Ascending aorta (tissue), 2 donors: ENCODE results near the gene FAM114A1. TPM values are rescaled to one million over a fixed set of nuclear protein-coding genes. Genes with fewer than 3 reads are reported as not detected.

Experiments
- DNase-seq, 2 donors: peaks; one replicate each; pipeline ENCODE4 v3.0.0-alpha.2; 2019; ENCODE audit warnings: low spot score in 2 of 2
- H3K27ac ChIP-seq, 2 donors: fragments of 200-600 bp; sonication (generic); one replicate each; pipeline ENCODE4 v1.5.1; 2016 to 2017; ENCODE audit warnings: mild to moderate bottlenecking in 1 of 2
- H3K27me3 ChIP-seq: fragments of 200-600 bp; sonication (generic); one replicate; pipeline ENCODE4 v1.5.1; 2017
- H3K36me3 ChIP-seq, 2 donors: fragments of 200-600 bp; sonication (generic); one replicate each; pipeline ENCODE4 v1.5.1; 2016
- H3K4me1 ChIP-seq, 2 donors: fragments of 200-600 bp; sonication (generic); one replicate each; pipeline ENCODE4 v1.5.1; 2016 to 2017; ENCODE audit warnings: mild to moderate bottlenecking in 1 of 2
- H3K4me3 ChIP-seq, 2 donors: fragments of 200-600 bp; sonication (generic); one replicate each; pipeline ENCODE4 v1.5.1; 2016 to 2017; ENCODE audit warnings: mild to moderate bottlenecking in 1 of 2
- H3K9me3 ChIP-seq, 2 donors: fragments of 200-600 bp; sonication (generic); one replicate each; pipeline ENCODE4 v1.5.1; 2016
- CTCF ChIP-seq, 3 experiments: fragments of 200-600 bp in 2 of 3; fragments of 450-650 bp in 1 of 3; sonication (generic) in 2 of 3; IDR thresholded peaks; one replicate each; pipeline ENCODE4 v1.5.1; 2016 to 2019; ENCODE audit warnings: antibody characterized with exemption in 3 of 3, mild to moderate bottlenecking in 1 of 3, moderate library complexity in 1 of 3
- intact Hi-C: fragments of 100-400 bp; cut with DNase I; formaldehyde crosslinking; loops from one replicate; pipeline ENCODE4 v1.15.1; 2023
- total RNA-seq: library from RNA; depleted of rRNA; stranded (reverse); fragments of >200 nt; gene quantifications from one replicate; pipeline ENCODE4 v1.1.0, GENCODE V29; 2016

The FAM114A1 gene
- total RNA-seq, 1 donor from 2014 or later: 45.7 TPM

- Histone ChIP-seq H3K4me3 (no peak overlapping the region), H3K36me3 (peaks cover 18 to 60% of the 10 kb centered on the region in 2 donors), H3K9me3 (no peaks in the 10 kb centered on the region), H3K27me3 (no peaks in the 10 kb centered on the region), H3K27ac (no peak overlapping the region), H3K4me1 (no peaks in the 10 kb centered on the region)
- intact Hi-C loops: no loop called here
- peak in 1 of 3 experiments; percentile 28 for TF ChIP-seq CTCF (IDR thresholded peaks at IDR 0.05)
- no peak for DNase-seq
Measured at GRCh38 chr4:38902695-38903094, 35.1 kb downstream of the FAM114A1 start.

GRCh38 chr4:38904090-38904666 lies 36.6 kb downstream of the FAM114A1 start:
- TF ChIP-seq CTCF (IDR thresholded peaks at IDR 0.05): no peak
- Histone ChIP-seq H3K4me3 (no peak overlapping the region), H3K9me3 (no peaks in the 10 kb centered on the region), H3K36me3 (peaks cover 25 to 72% of the 10 kb centered on the region in 2 donors), H3K27ac (no peak overlapping the region), H3K27me3 (no peaks in the 10 kb centered on the region), H3K4me1 (no peaks in the 10 kb centered on the region)
- intact Hi-C loops: no loop called here
- no peak for DNase-seq

GRCh38 chr4:38904682-38905081 lies 37.1 kb downstream of the FAM114A1 start:
- no peak for TF ChIP-seq CTCF (IDR thresholded peaks at IDR 0.05)
- Histone ChIP-seq H3K4me1 (no peaks in the 10 kb centered on the region), H3K27me3 (no peaks in the 10 kb centered on the region), H3K4me3 (no peak overlapping the region), H3K27ac (no peak overlapping the region), H3K9me3 (no peaks in the 10 kb centered on the region), H3K36me3 (peaks cover 30 to 72% of the 10 kb centered on the region in 2 donors)
- intact Hi-C loops: no loop called here
- no peak for DNase-seq

- no peak overlapping the region for H3K27ac ChIP-seq
- TF ChIP-seq CTCF (IDR thresholded peaks at IDR 0.05): no peak
- H3K27me3 ChIP-seq: no peaks in the 10 kb centered on the region
- peaks cover 41 to 81% of the 10 kb centered on the region in 2 donors for H3K36me3 ChIP-seq
- H3K4me1 ChIP-seq: no peaks in the 10 kb centered on the region
- intact Hi-C loops: no loop called here
- DNase-seq: no peak
- H3K9me3 ChIP-seq: no peaks in the 10 kb centered on the region
- H3K4me3 ChIP-seq: no peak overlapping the region
Measured at GRCh38 chr4:38905652-38906385, 38.2 kb downstream of the FAM114A1 start.

GRCh38 chr4:38907696-38908270 lies 40.2 kb downstream of the FAM114A1 start:
- intact Hi-C loops: no loop called here

More at GRCh38 chr4:38907696-38908270, 40.2 kb downstream of the FAM114A1 start:
- Histone ChIP-seq H3K27me3 (no peaks in the 10 kb centered on the region), H3K9me3 (no peaks in the 10 kb centered on the region), H3K27ac (no peak overlapping the region), H3K36me3 (peaks cover 55 to 88% of the 10 kb centered on the region in 2 donors), H3K4me3 (no peak overlapping the region), H3K4me1 (no peaks in the 10 kb centered on the region)
- TF ChIP-seq CTCF (IDR thresholded peaks at IDR 0.05): no peak
- DNase-seq: no peak
